T-cell (primary cell): ENCODE results near the gene CEP164. TPM values are rescaled to one million over a fixed set of nuclear protein-coding genes. Genes with fewer than 3 reads are reported as not detected.

ENCODE experiments used
- ATAC-seq, 4 experiments: fragments of 200-7000 bp in 3 of 4; fragments of 150-1000 bp in 1 of 4; cut with Tn5 transposase; replicated peaks in 1 of 4; 1 replicate in 3 of 4; 2 replicates in 1 of 4; pipeline ENCODE4 v1.10.0; 2021; ENCODE audit warnings: moderate library complexity in 3 of 4, mild to moderate bottlenecking in 2 of 4, moderate number of reproducible peaks in 1 of 4
- CTCF ChIA-PET, 2 donors: fragments of 300-600 bp; sonication (Branson Sonifier 250); formaldehyde crosslinking; loops; one replicate each; lab custom pipeline; 2022; ENCODE audit warnings: antibody characterized with exemption in 2 of 2; lab: Charles Lee
- POLR2A ChIA-PET, 2 donors: fragments of 300-600 bp; sonication (Branson Sonifier 250); formaldehyde crosslinking; loops; one replicate each; lab custom pipeline; 2022; ENCODE audit warnings: antibody characterized with exemption in 2 of 2; lab: Charles Lee
- DNase-seq, 35 experiments: peaks; one replicate each; pipeline versions ENCODE4 v3.0.0 to v3.0.0-alpha.2; 2013 to 2023
- H3K27ac ChIP-seq: one replicate; pipeline ENCODE4 v1.5.1; 2013; ENCODE audit warnings: low read length
- H3K27me3 ChIP-seq, 2 experiments: replicated peaks in 1 of 2; 1 replicate in 1 of 2; 2 replicates in 1 of 2; pipeline versions ENCODE4 v1.6.1 to v1.7.0; 2013; ENCODE audit warnings: low read length in 1 of 2, mixed read lengths in 1 of 2; ENCODE audit not compliant: control insufficient read depth in 2 of 2, insufficient read depth in 2 of 2; ENCODE audit errors: extremely low read depth in 1 of 2
- H3K36me3 ChIP-seq, 2 donors: 1 replicate in 1 of 2; 2 replicates in 1 of 2; pipeline versions ENCODE4 v1.6.1 to v1.7.0; 2013; ENCODE audit warnings: low read length in 1 of 2; ENCODE audit not compliant: control insufficient read depth in 2 of 2, insufficient read depth in 1 of 2; ENCODE audit errors: extremely low read depth in 1 of 2
- H3K4me1 ChIP-seq, 2 experiments: 1 replicate in 1 of 2; 2 replicates in 1 of 2; pipeline versions ENCODE4 v1.6.1 to v1.7.0; 2013; ENCODE audit warnings: low read length in 2 of 2, mixed read lengths in 1 of 2; ENCODE audit not compliant: insufficient read depth in 2 of 2, control insufficient read depth in 1 of 2; ENCODE audit errors: extremely low read depth in 1 of 2
- H3K4me3 ChIP-seq, 2 donors: 1 replicate in 1 of 2; 2 replicates in 1 of 2; pipeline versions ENCODE4 v1.5.1 to v1.7.0; 2013; ENCODE audit warnings: mild to moderate bottlenecking in 2 of 2, low read length in 1 of 2, moderate library complexity in 1 of 2; ENCODE audit not compliant: control insufficient read depth in 1 of 2; ENCODE audit errors: extremely low read depth in 1 of 2
- H3K9me3 ChIP-seq: 2 replicates; pipeline ENCODE4 v1.7.0; 2013
- H3K27ac Mint-ChIP-seq, 2 donors: one replicate each; pipeline ENCODE4 v1.8.0; 2020 to 2021; ENCODE audit warnings: mild to moderate bottlenecking in 2 of 2, mixed read lengths in 2 of 2
- H3K27me3 Mint-ChIP-seq, 2 donors: one replicate each; pipeline ENCODE4 v1.8.0; 2021 to 2022; ENCODE audit warnings: mixed read lengths in 2 of 2
- H3K36me3 Mint-ChIP-seq: one replicate; pipeline ENCODE4 v1.8.0; 2021; ENCODE audit warnings: mixed read lengths
- H3K4me1 Mint-ChIP-seq, 3 donors: one replicate each; pipeline ENCODE4 v1.8.0; 2020 to 2022; ENCODE audit warnings: mixed read lengths in 3 of 3, mild to moderate bottlenecking in 1 of 3
- H3K4me3 Mint-ChIP-seq, 3 donors: one replicate each; pipeline ENCODE4 v1.8.0; 2020 to 2022; ENCODE audit warnings: mild to moderate bottlenecking in 3 of 3, mixed read lengths in 3 of 3, moderate library complexity in 3 of 3
- H3K9me3 Mint-ChIP-seq, 3 donors: one replicate each; pipeline ENCODE4 v1.8.0; 2020 to 2022; ENCODE audit warnings: mixed read lengths in 3 of 3
- WGBS: methylation state at CpG from one replicate; pipeline ENCODE4 v1.1.5; 2013; ENCODE audit warnings: missing lambda C conversion rate; ENCODE audit not compliant: insufficient coverage; 5-methylcytosine and 5-hydroxymethylcytosine counted together
- total RNA-seq, 35 experiments: library from RNA in 6 of 35; stranded (reverse) in 6 of 35; fragments of 120-200 nt in 1 of 35; gene quantifications; one replicate each; pipeline versions ENCODE4 v1.2.1 to v1.2.4 and lab custom pipeline; 2013 to 2026

The CEP164 gene
- total RNA-seq, 5 donors from 2014 or later (not counting 1 experiment from before 2014, with no cell fraction given), result 44.5 to 59.9 (median 52.5) TPM

- CTCF ChIA-PET, result no interaction called here
- Mint-ChIP-seq H3K27ac (no peak overlapping the region), H3K9me3 (no peaks in the 10 kb centered on the region), H3K27me3 (peaks cover 29 to 37% of the 10 kb centered on the region in 2 donors), H3K36me3 (no peaks in the 10 kb centered on the region), H3K4me1 (no peaks in the 10 kb centered on the region), H3K4me3 (no peak overlapping the region)
- Histone ChIP-seq H3K4me3 (no peak overlapping the region), H3K9me3 (no peaks in the 10 kb centered on the region), H3K4me1 (no peaks in the 10 kb centered on the region), H3K27ac (no peak overlapping the region), H3K36me3 (no peaks in the 10 kb centered on the region), H3K27me3 (peaks cover 0 to 46% of the 10 kb centered on the region in 2 experiments)
- POLR2A ChIA-PET, result no interaction called here
- 76% methylated on average over 2 of the region's 8 CpGs for WGBS
- ATAC-seq, result no peak
- DNase-seq, result no peak
These were observed 116.6 kb downstream of the CEP164 start for GRCh38 chr11:117444256-117444655.

- H3K36me3 Mint-ChIP-seq, result no peaks in the 10 kb centered on the region
- CTCF ChIA-PET, result no interaction called here
- H3K4me3 Mint-ChIP-seq, result no peak overlapping the region
These were observed 117.3 kb downstream of the CEP164 start for GRCh38 chr11:117444711-117445658.

DNA sequence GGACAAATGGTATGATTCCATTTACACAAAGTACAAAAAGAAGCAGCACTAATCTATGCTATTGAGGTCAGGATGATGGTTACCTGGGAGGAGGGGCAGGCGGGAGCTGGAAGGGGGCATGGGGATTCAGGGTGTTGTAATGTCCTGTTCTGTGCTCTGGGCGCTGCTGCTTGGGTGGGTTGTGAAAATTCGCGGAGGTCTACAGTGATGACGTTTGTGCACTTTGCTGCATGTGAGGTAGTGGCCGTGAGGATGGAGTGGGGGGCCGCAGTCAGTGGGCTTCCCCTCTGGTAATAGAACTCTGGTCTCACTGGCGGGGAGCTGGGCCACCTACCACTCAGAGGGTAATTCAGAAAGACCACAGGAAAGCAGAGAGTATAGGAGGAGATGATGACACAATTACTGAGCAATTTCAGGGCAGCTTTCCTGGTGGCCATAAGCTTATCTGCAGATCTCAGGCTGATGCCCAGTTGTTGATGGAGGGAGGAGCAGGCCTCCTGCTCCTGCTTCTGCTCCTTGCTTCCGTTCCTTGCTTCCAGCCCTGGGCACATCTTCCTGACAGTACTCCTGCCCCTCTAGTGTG is 121.5 kb downstream of the CEP164 start:
- no peak overlapping the region for H3K27ac ChIP-seq
- ChIA-PET POLR2A (no interaction called here), CTCF (no interaction called here)

More at GRCh38 chr11:117444711-117445658, 117.3 kb downstream of the CEP164 start:
- no peak overlapping the region for H3K4me3 ChIP-seq
- DNase-seq, result no peak
- no peaks in the 10 kb centered on the region for H3K36me3 ChIP-seq
- no peaks in the 10 kb centered on the region for H3K9me3 ChIP-seq
- peaks cover 25 to 33% of the 10 kb centered on the region in 2 donors for H3K27me3 Mint-ChIP-seq
- no peaks in the 10 kb centered on the region for H3K4me1 ChIP-seq
- no peak overlapping the region for H3K27ac Mint-ChIP-seq
- H3K9me3 Mint-ChIP-seq, result no peaks in the 10 kb centered on the region
- peaks cover 0 to 45% of the 10 kb centered on the region in 2 experiments for H3K27me3 ChIP-seq
- ATAC-seq, result no peak
- 68% methylated on average over 7 of the region's 17 CpGs for WGBS
- no peak overlapping the region for H3K27ac ChIP-seq
- H3K4me1 Mint-ChIP-seq, result no peaks in the 10 kb centered on the region
- POLR2A ChIA-PET, result no interaction called here

GRCh38 chr11:117453886-117454563 is 126.4 kb downstream of the CEP164 start:
- Histone ChIP-seq H3K27me3 (peaks cover 0 to 16% of the 10 kb centered on the region in 2 experiments), H3K9me3 (no peaks in the 10 kb centered on the region), H3K4me3 (no peak overlapping the region), H3K4me1 (no peaks in the 10 kb centered on the region), H3K27ac (no peak overlapping the region), H3K36me3 (no peaks in the 10 kb centered on the region)
- ChIA-PET CTCF (no interaction called here), POLR2A (no interaction called here)
- H3K36me3 Mint-ChIP-seq, result no peaks in the 10 kb centered on the region
- no peak overlapping the region for H3K27ac Mint-ChIP-seq
- no peak overlapping the region for H3K4me3 Mint-ChIP-seq
- DNase-seq (no peak), ATAC-seq (no peak)
- H3K27me3 Mint-ChIP-seq, result peaks cover 4 to 11% of the 10 kb centered on the region in 2 donors
- H3K9me3 Mint-ChIP-seq, result peaks cover 9 to 10% (median 10%) of the 10 kb centered on the region in 3 donors
- H3K4me1 Mint-ChIP-seq, result no peaks in the 10 kb centered on the region
- WGBS, result no CpG with 5 or more reads among the region's 6 CpGs

More for the DNA sequence above, 121.5 kb downstream of the CEP164 start:
- Histone ChIP-seq H3K9me3 (no peaks in the 10 kb centered on the region), H3K4me3 (no peak overlapping the region), H3K27me3 (peaks cover 0 to 20% of the 10 kb centered on the region in 2 experiments), H3K4me1 (no peaks in the 10 kb centered on the region), H3K36me3 (no peaks in the 10 kb centered on the region)
- no peak overlapping the region for H3K27ac Mint-ChIP-seq
- ATAC-seq (no peak), DNase-seq (no peak)
- peaks cover 5 to 8% (median 6%) of the 10 kb centered on the region in 3 donors for H3K9me3 Mint-ChIP-seq
- 95% methylated on average over 6 of the region's 9 CpGs for WGBS
- no peaks in the 10 kb centered on the region for H3K4me1 Mint-ChIP-seq
- H3K27me3 Mint-ChIP-seq, result peaks cover 5 to 11% of the 10 kb centered on the region in 2 donors
- H3K4me3 Mint-ChIP-seq, result no peak overlapping the region
- H3K36me3 Mint-ChIP-seq, result no peaks in the 10 kb centered on the region

DNA sequence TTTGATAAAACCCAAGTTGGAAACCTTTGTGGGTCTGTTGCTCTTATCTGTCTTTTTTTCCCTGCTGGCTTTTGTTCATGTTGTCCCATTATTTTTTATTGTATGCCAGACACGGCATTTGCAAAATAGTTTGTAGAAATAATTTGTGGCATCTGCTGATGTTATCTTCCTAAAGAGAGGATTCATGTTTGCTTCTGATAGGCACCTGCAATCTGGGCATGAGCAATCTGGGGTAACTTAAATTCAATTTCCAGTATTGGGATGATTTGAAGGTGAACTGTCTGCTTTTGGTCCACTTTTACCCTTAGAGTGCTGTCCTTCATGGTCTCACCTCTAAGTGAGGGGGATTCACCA is 126.9 kb downstream of the CEP164 start:
- no peaks in the 10 kb centered on the region for H3K36me3 ChIP-seq
- no peak for DNase-seq
- no peak overlapping the region for H3K4me3 ChIP-seq
- peaks cover 0 to 19% of the 10 kb centered on the region in 2 experiments for H3K27me3 ChIP-seq
- ChIA-PET CTCF (no interaction called here), POLR2A (no interaction called here)
- H3K9me3 Mint-ChIP-seq, result peaks cover 9 to 10% (median 10%) of the 10 kb centered on the region in 3 donors
- H3K36me3 Mint-ChIP-seq, result no peaks in the 10 kb centered on the region
- H3K27ac ChIP-seq, result no peak overlapping the region
- no peaks in the 10 kb centered on the region for H3K4me1 ChIP-seq
- H3K9me3 ChIP-seq, result no peaks in the 10 kb centered on the region
- no peaks in the 10 kb centered on the region for H3K4me1 Mint-ChIP-seq
- H3K27ac Mint-ChIP-seq, result no peak overlapping the region
- peaks cover 4 to 15% of the 10 kb centered on the region in 2 donors for H3K27me3 Mint-ChIP-seq
- no peak overlapping the region for H3K4me3 Mint-ChIP-seq
- no peak for ATAC-seq
- no CpG with 5 or more reads among the region's 1 CpG for WGBS

DNA sequence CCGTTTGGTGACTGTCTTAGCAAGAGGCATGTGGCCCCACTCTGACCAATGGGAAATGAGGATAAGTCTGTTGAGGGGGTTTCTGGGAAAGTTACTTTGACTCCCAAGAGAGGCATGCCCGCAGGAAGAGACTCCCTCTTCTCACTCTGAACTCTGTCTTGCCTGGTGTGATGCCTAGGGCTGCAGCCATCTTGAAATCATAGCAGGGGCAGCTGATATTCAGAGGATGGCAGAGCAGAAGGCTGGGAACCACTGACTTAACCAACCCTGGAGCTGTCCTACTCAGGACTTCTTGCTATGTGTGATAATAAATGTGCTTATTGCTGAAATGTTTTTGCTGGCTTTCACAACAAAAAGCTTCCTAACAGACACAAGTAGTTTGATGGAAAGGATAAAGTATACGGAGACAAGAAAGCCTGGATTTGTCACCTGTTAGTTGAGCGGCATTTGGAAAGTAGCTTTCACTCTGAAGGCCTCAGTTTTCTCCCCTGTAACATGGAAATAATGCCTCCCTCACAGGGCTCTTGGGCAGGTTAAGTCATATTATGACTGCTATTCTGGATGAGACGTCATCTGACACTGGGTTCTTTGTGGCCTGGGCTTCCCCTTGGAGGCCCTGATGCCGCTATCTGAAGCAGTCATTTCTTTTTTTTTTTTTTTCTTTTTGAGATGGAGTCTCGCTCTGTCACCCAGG is 128.5 kb downstream of the CEP164 start:
- no peaks in the 10 kb centered on the region for H3K36me3 ChIP-seq
- H3K27me3 ChIP-seq, result peaks cover 0 to 16% of the 10 kb centered on the region in 2 experiments
- Mint-ChIP-seq H3K27me3 (peaks cover 9 to 21% of the 10 kb centered on the region in 2 donors), H3K4me3 (no peak overlapping the region), H3K9me3 (peaks cover 9 to 10% (median 10%) of the 10 kb centered on the region in 3 donors), H3K27ac (no peak overlapping the region), H3K4me1 (no peaks in the 10 kb centered on the region), H3K36me3 (no peaks in the 10 kb centered on the region)
- POLR2A ChIA-PET, result no interaction called here
- DNase-seq (no peak), ATAC-seq (peak in 1 of 4 experiments; percentile 35)
- H3K4me3 ChIP-seq, result no peak overlapping the region
- H3K9me3 ChIP-seq, result no peaks in the 10 kb centered on the region
- no peak overlapping the region for H3K27ac ChIP-seq
- no peaks in the 10 kb centered on the region for H3K4me1 ChIP-seq
- CTCF ChIA-PET, result no interaction called here
- WGBS, result no CpG with 5 or more reads among the region's 7 CpGs
